PC-3 (cell line): Measurements from ENCODE around the gene CAMSAP1. TPM values are rescaled to one million over a fixed set of nuclear protein-coding genes. Genes with fewer than 3 reads are reported as not detected.

Source experiments
- ATAC-seq: fragments of 200-7000 bp; cut with Tn5 transposase; 2 replicates; pipeline ENCODE4 v1.9.1; 2020; ENCODE audit warnings: mild to moderate bottlenecking, moderate library complexity
- BruUV-seq: library from RNA; stranded (reverse); fragments of 400-500 nt; replicated peaks from 2 replicates; lab custom pipeline; 2021; lab: Mats Ljungman, UMichigan
- CTCF ChIA-PET: fragments of 300-600 bp; sonication (Branson Sonifier 250); formaldehyde crosslinking; loops from one replicate; lab custom pipeline; 2022; ENCODE audit warnings: antibody characterized with exemption; lab: Charles Lee
- POLR2A ChIA-PET: fragments of 300-600 bp; sonication (Branson Sonifier 250); formaldehyde crosslinking; loops from one replicate; lab custom pipeline; 2022; ENCODE audit warnings: antibody characterized with exemption; ENCODE audit not compliant: unreplicated experiment; lab: Charles Lee
- DNase-seq: peaks from one replicate; pipeline ENCODE4 v3.0.0-alpha.2; 2015
- H2AFZ ChIP-seq: fragments of 300-600 bp; sonication (generic); 2 replicates; pipeline ENCODE4 v1.6.0; 2016; ENCODE audit warnings: antibody characterized with exemption, low read length
- H3F3A ChIP-seq: fragments of 300-600 bp; sonication (generic); one replicate; pipeline ENCODE4 v1.6.0; 2017; ENCODE audit warnings: antibody characterized with exemption, low read length, control low read depth, mild to moderate bottlenecking; ENCODE audit not compliant: unreplicated experiment
- H3K27ac ChIP-seq: fragments of 300-600 bp; sonication (generic); 2 replicates; pipeline ENCODE4 v1.5.1; 2016; ENCODE audit warnings: mild to moderate bottlenecking, low read length
- H3K27me3 ChIP-seq: fragments of 300-600 bp; sonication (generic); 2 replicates; pipeline ENCODE4 v1.6.1; 2016; ENCODE audit warnings: low read length, mixed read lengths
- H3K36me3 ChIP-seq: fragments of 300-600 bp; sonication (generic); 2 replicates; pipeline ENCODE4 v1.6.1; 2016; ENCODE audit warnings: low read depth, mixed run types, low read length, mixed read lengths
- H3K4me1 ChIP-seq: fragments of 300-600 bp; sonication (generic); 2 replicates; pipeline ENCODE4 v1.5.1; 2016; ENCODE audit warnings: low read length; ENCODE audit not compliant: insufficient read depth
- H3K4me2 ChIP-seq: fragments of 300-600 bp; sonication (generic); 2 replicates; pipeline ENCODE4 v1.6.0; 2016; ENCODE audit warnings: low read length
- H3K4me3 ChIP-seq: fragments of 300-600 bp; sonication (generic); 2 replicates; pipeline ENCODE4 v1.5.1; 2016; ENCODE audit warnings: mild to moderate bottlenecking, low read length, mixed read lengths
- H3K79me2 ChIP-seq: fragments of 300-600 bp; sonication (generic); 2 replicates; pipeline ENCODE4 v1.6.1; 2017; ENCODE audit warnings: low read length, mixed read lengths
- H3K9ac ChIP-seq: fragments of 300-600 bp; sonication (generic); 2 replicates; pipeline ENCODE4 v1.6.0; 2016; ENCODE audit warnings: mild to moderate bottlenecking, low read length
- H3K9me2 ChIP-seq: fragments of 300-600 bp; sonication (generic); replicated peaks from 2 replicates; pipeline ENCODE4 v1.6.1; 2016; ENCODE audit warnings: mixed run types, low read length, mixed read lengths
- H3K9me3 ChIP-seq: fragments of 300-600 bp; sonication (generic); 2 replicates; pipeline ENCODE4 v1.6.1; 2016; ENCODE audit warnings: low read length, mixed read lengths
- H4K20me1 ChIP-seq: fragments of 300-600 bp; sonication (generic); 2 replicates; pipeline ENCODE4 v1.6.1; 2016; ENCODE audit warnings: low read length, mixed read lengths
- CTCF ChIP-seq: fragments of 300-600 bp; sonication (generic); conservative IDR thresholded peaks from 2 replicates; pipeline ENCODE4 v1.5.1; 2017; ENCODE audit warnings: antibody characterized with exemption, low read depth, mild to moderate bottlenecking, low read length
- EZH2 ChIP-seq: fragments of 300-600 bp; sonication (generic); IDR thresholded peaks from one replicate; pipeline ENCODE4 v1.6.1; 2017; ENCODE audit warnings: antibody characterized with exemption, mild to moderate bottlenecking, low read length; ENCODE audit not compliant: unreplicated experiment
- EZH2phosphoT487 ChIP-seq: fragments of 300-600 bp; sonication (generic); IDR thresholded peaks from 2 replicates; pipeline ENCODE4 v1.6.1; 2018; ENCODE audit warnings: mild to moderate bottlenecking, antibody characterized with exemption, low read length, borderline replicate concordance
- intact Hi-C: fragments of 100-400 bp; cut with micrococcal nuclease; formaldehyde crosslinking; loops from 2 replicates; pipeline ENCODE4 v1.9.0; 2023
- total RNA-seq: library from RNA; depleted of rRNA; stranded (reverse); fragments of >200 nt; gene quantifications from 2 replicates; pipeline ENCODE4 v1.2.3, GENCODE V29; 2014

Gene CAMSAP1
- total RNA-seq, 1 experiment from 2014 or later, result 16.4 TPM

DNA sequence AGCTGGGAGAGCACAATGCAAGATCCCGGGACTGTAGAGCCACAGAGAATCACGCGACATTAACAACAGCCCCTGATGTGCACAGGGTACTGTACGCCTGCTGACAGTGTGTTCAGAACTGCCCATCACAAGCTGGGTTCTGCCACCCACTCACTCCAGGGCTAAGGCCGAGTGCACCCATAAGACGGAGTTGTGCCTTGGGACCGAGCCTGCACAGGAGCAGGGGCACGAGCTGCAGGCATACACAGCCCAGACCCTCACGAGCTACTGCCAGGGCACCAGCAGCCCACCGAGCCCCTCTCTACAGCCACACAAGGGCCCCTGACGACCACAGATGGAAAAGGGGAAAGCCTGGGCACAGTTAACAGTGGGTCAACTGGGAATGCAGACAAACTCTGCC lies 67.8 kb downstream of the CAMSAP1 start:
- no peak overlapping the region for H3K27ac ChIP-seq
- no peak overlapping the region for H3K4me3 ChIP-seq
- no peak overlapping the region for H2AFZ ChIP-seq
- no peaks in the 10 kb centered on the region for H3K9me2 ChIP-seq
- no TSS peak for BruUV-seq
- no peaks in the 10 kb centered on the region for H3K36me3 ChIP-seq
- ChIA-PET CTCF (no interaction called here), POLR2A (no interaction called here)
- no peak for ATAC-seq
- no peak overlapping the region for H3K4me2 ChIP-seq
- H3K79me2 ChIP-seq, result no peaks in the 10 kb centered on the region
- H4K20me1 ChIP-seq, result no peaks in the 10 kb centered on the region
- H3K27me3 ChIP-seq, result no peaks in the 10 kb centered on the region
- H3K9me3 ChIP-seq, result no peaks in the 10 kb centered on the region
- TF ChIP-seq EZH2phosphoT487 (no peak), CTCF (no peak), EZH2 (no peak)
- no peak for DNase-seq
- intact Hi-C loops, result no loop called here
- no peaks in the 10 kb centered on the region for H3F3A ChIP-seq
- H3K9ac ChIP-seq, result no peak overlapping the region
- no peaks in the 10 kb centered on the region for H3K4me1 ChIP-seq

- H3K4me2 ChIP-seq, result no peak overlapping the region
- BruUV-seq, result no TSS peak
- ATAC-seq (no peak), DNase-seq (no peak)
- ChIA-PET CTCF (no interaction called here), POLR2A (no interaction called here)
- H3K9ac ChIP-seq, result no peak overlapping the region
- H3K4me1 ChIP-seq, result no peaks in the 10 kb centered on the region
- TF ChIP-seq CTCF (no peak), EZH2 (no peak), EZH2phosphoT487 (no peak)
- no peak overlapping the region for H2AFZ ChIP-seq
- no peaks in the 10 kb centered on the region for H3K9me3 ChIP-seq
- no peak overlapping the region for H3K4me3 ChIP-seq
- H3K27me3 ChIP-seq, result no peaks in the 10 kb centered on the region
- H3K9me2 ChIP-seq, result no peaks in the 10 kb centered on the region
- intact Hi-C loops, result no loop called here
- H3K36me3 ChIP-seq, result no peaks in the 10 kb centered on the region
- no peaks in the 10 kb centered on the region for H3F3A ChIP-seq
- no peak overlapping the region for H3K27ac ChIP-seq
- no peaks in the 10 kb centered on the region for H4K20me1 ChIP-seq
- H3K79me2 ChIP-seq, result 0 out of 2 replicates have a peak, but pooled peaks cover 4% of the 10 kb centered on the region
These were observed 72.2 kb downstream of the CAMSAP1 start for GRCh38 chr9:135835131-135835530.

DNA sequence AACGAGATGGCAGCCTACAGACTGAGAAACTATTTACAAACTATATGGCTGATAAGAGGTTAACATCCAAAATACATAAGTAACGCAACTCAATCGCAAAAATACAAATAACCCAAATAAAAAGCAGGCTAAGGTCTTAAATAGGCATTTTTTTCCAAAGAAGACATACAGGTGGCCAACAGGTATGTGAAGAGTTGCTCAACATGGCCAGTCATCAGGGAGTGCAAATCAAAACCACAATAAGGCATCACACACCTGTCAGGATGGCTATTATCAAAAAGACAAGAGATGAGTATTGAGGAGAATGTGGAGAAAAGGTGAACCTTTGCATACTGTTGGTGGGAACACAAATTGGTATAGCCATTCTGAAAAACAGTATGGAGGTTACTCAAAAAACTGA lies 73.5 kb downstream of the CAMSAP1 start:
- no peak overlapping the region for H3K27ac ChIP-seq
- no peaks in the 10 kb centered on the region for H3K9me2 ChIP-seq
- H3K9ac ChIP-seq, result no peak overlapping the region
- ChIA-PET CTCF (no interaction called here), POLR2A (no interaction called here)
- TF ChIP-seq CTCF (no peak), EZH2 (no peak), EZH2phosphoT487 (no peak)
- 0 out of 2 replicates have a peak, but pooled peaks cover 4% of the 10 kb centered on the region for H3K79me2 ChIP-seq
- intact Hi-C loops, result no loop called here
- no peaks in the 10 kb centered on the region for H3K4me1 ChIP-seq
- H3F3A ChIP-seq, result no peaks in the 10 kb centered on the region
- ATAC-seq (no peak), DNase-seq (no peak)
- no peaks in the 10 kb centered on the region for H3K9me3 ChIP-seq
- H2AFZ ChIP-seq, result no peak overlapping the region
- no peak overlapping the region for H3K4me3 ChIP-seq
- no TSS peak for BruUV-seq
- no peak overlapping the region for H3K4me2 ChIP-seq
- H3K36me3 ChIP-seq, result no peaks in the 10 kb centered on the region
- no peaks in the 10 kb centered on the region for H3K27me3 ChIP-seq
- H4K20me1 ChIP-seq, result no peaks in the 10 kb centered on the region
